Pancreas (tissue), 10 donors: ENCODE data around the gene ATP8B3. TPM values are rescaled to one million over a fixed set of nuclear protein-coding genes. Genes with fewer than 3 reads are reported as not detected.
A peak's percentile ranks its signal among the peaks of the same experiment; 100 is the strongest.

Experiments used
- ATAC-seq, 4 donors: fragments of 200-7000 bp; cut with Tn5 transposase; one replicate each; pipeline versions ENCODE4 v1.8.0 to v1.9.1; 2020; ENCODE audit warnings: mild to moderate bottlenecking in 4 of 4, moderate library complexity in 4 of 4
- DNase-seq, 6 donors: peaks; one replicate each; pipeline ENCODE4 v3.0.0-alpha.2; 2020
- FAIRE-seq: peaks from 2 replicates; lab custom pipeline; 2012; peaks lifted over from hg19 to GRCh38; lab: Jason Lieb, UNC
- H3K27ac ChIP-seq, 4 donors: fragments of 200-600 bp; sonication (generic); 1 replicate in 3 of 4; 2 replicates in 1 of 4; pipeline versions ENCODE4 v1.5.0 to v1.8.0; 2020
- H3K27me3 ChIP-seq, 4 donors: fragments of 200-600 bp; one replicate each; pipeline ENCODE4 v1.8.0; 2021
- H3K36me3 ChIP-seq, 3 donors: fragments of 200-600 bp; sonication (generic) in 1 of 3; one replicate each; pipeline versions ENCODE4 v1.5.0 to v1.8.0; 2020 to 2021
- H3K4me1 ChIP-seq, 3 donors: fragments of 200-600 bp; one replicate each; pipeline ENCODE4 v1.8.0; 2021
- H3K4me3 ChIP-seq, 4 donors: fragments of 200-600 bp; sonication (generic) in 2 of 4; one replicate each; pipeline versions ENCODE4 v1.5.0 to v1.8.0; 2020 to 2021
- H3K9me3 ChIP-seq, 4 donors: fragments of 200-600 bp; one replicate each; pipeline ENCODE4 v1.8.0; 2021
- WGBS, 2 donors: extraction: QIAGEN DNeasy Blood & Tissue Kit; methylation state at CpG; one replicate each; pipeline ENCODE4 v1.1.7; 2013; 5-methylcytosine and 5-hydroxymethylcytosine counted together
- intact Hi-C, 3 donors: fragments of 100-400 bp; cut with DNase I; formaldehyde crosslinking; loops; one replicate each; pipeline versions ENCODE4 v1.11.1 to v1.14.2; 2022
- polyA plus RNA-seq, 2 donors: library from polyadenylated mRNA; stranded (reverse); fragments of 200-250 nt; gene quantifications; one replicate each; pipeline ENCODE4 v1.2.3, GENCODE V29; 2013
- total RNA-seq, 6 donors: library from RNA; stranded (reverse); fragmentation: NEBNext Ultra II Directional in 4 of 6; extraction: Animal tissue kit (Norgen Biotek cat#: 25700) in 4 of 6; gene quantifications; one replicate each; pipeline versions ENCODE4 v1.2.1 to v1.2.4, GENCODE V29; 2021 to 2023
- TF ChIP-seq, protein P1 (sequence below), 4 donors: fragments of 200-600 bp; sonication (generic) in 3 of 4; IDR thresholded peaks; one replicate each; pipeline versions ENCODE4 v1.5.0 to v1.8.0; 2021; ENCODE audit warnings: antibody characterized with exemption in 4 of 4
- donor health status: healthy with polysubstance abuse.
- donor health status: DM: no; HTN: no; CAD: no; lungs with moderate emphysema.
- donor health status: DM: no; HTN: no; CAD: no.
- donor health status: control.
- donor health status: control.
- donor health status: Bipolar disorder and iron deficiency.
- donor health status: DM: yes; HTN: yes; CAD: no.
- donor health status: DM: no; HTN: no; CAD: no.
- donor health status: DM: no; HTN: no; CAD: no.
- donor health status: DM: yes; HTN: yes; CAD: no.

Gene ATP8B3
- total and polyA plus RNA-seq, 8 donors, result 0.32 to 1.1 (median 0.54) TPM

DNA sequence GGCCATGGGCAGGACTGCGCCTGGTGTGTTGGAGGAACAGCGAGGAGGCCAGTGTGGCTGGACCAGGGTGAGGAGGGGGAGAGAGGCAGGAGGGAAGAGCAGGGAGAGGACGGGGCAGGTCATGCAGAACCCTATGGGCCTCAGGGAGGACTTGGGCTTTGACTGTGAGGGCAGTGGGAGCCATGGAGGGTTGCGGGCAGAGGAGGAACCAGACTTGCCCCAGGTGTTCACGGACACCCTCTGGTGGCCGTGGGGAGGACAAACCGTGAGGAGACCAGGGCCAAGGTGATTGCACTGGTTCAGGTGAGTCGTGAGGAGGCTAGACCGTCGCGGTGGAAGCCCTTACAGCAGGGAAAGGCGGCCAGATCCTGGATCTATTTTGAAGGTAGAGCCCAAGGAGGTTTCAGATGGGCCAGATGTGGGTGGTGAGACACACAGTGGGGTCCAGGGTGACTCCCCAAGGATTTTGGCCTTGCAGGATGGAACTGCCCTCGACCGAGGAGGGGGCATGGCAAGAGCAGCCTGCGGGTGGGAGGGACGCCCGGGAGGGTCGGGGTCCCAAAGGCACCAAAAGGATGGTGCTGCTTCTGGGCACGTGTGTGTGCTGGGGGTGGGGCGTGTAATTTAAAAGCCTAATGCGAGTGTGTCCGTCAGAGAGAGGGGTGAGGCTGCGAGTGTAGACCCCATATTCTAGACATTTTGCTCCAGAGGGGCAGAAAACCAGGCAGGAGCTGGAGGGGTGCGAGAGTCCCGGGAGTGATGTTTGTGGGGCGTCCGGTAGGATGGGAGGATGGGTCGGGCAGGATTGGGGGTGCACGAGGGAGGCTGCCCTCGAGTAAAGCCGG is 39.0 kb upstream of the ATP8B3 start:
- FAIRE-seq (no peak), DNase-seq (peak in 2 of 6 donors; percentile 37 to 58), ATAC-seq (no peak)
- H3K27me3 ChIP-seq, result no peaks in the 10 kb centered on the region
- peaks cover 10 to 14% (median 14%) of the 10 kb centered on the region in 3 donors for H3K4me1 ChIP-seq
- H3K9me3 ChIP-seq, result no peaks in the 10 kb centered on the region
- intact Hi-C loops, result no loop called here
- H3K4me3 ChIP-seq, result no peak overlapping the region
- H3K27ac ChIP-seq, result no peak overlapping the region
- WGBS, 2 donors, result 69 to 76% methylated on average over 27 to 31 of the region's 31 CpGs
- TF ChIP-seq, protein P1, sequence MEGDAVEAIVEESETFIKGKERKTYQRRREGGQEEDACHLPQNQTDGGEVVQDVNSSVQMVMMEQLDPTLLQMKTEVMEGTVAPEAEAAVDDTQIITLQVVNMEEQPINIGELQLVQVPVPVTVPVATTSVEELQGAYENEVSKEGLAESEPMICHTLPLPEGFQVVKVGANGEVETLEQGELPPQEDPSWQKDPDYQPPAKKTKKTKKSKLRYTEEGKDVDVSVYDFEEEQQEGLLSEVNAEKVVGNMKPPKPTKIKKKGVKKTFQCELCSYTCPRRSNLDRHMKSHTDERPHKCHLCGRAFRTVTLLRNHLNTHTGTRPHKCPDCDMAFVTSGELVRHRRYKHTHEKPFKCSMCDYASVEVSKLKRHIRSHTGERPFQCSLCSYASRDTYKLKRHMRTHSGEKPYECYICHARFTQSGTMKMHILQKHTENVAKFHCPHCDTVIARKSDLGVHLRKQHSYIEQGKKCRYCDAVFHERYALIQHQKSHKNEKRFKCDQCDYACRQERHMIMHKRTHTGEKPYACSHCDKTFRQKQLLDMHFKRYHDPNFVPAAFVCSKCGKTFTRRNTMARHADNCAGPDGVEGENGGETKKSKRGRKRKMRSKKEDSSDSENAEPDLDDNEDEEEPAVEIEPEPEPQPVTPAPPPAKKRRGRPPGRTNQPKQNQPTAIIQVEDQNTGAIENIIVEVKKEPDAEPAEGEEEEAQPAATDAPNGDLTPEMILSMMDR (IDR thresholded peaks at IDR 0.05), result no peak
- H3K36me3 ChIP-seq, result no peaks in the 10 kb centered on the region

DNA sequence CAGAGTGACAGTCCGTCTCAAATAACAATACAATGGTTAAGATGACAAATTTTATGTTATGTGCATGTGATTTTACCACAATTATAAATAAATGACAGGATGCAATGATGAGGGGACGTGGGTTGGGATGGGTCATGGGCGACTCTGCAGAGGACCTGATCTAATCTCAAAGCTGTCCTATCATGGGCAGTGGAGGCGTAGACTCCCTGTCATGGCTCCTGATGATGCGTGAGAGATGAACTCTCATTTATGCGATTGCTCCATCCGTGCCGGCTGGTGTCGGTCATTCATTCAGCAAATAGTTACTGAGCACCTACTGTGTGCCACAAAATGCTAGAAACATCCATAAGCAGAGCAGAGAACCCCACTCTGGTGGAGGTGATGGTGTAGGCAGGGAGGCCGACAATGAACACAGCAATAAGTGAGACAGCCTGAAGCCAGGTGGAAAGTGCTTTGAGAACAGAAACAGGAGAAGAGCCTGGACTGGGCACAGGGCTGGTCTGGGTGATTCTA is 37.9 kb upstream of the ATP8B3 start:
- 85% methylated on average over 10 of the region's 10 CpGs for WGBS, 2 donors
- Histone ChIP-seq H3K27ac (no peak overlapping the region), H3K4me1 (peaks cover 17 to 21% (median 19%) of the 10 kb centered on the region in 3 donors), H3K27me3 (no peaks in the 10 kb centered on the region), H3K4me3 (no peak overlapping the region), H3K36me3 (no peaks in the 10 kb centered on the region), H3K9me3 (no peaks in the 10 kb centered on the region)
- FAIRE-seq (no peak), ATAC-seq (no peak), DNase-seq (no peak)
- TF ChIP-seq, protein P1 (IDR thresholded peaks at IDR 0.05), result no peak
- intact Hi-C loops, result no loop called here

DNA sequence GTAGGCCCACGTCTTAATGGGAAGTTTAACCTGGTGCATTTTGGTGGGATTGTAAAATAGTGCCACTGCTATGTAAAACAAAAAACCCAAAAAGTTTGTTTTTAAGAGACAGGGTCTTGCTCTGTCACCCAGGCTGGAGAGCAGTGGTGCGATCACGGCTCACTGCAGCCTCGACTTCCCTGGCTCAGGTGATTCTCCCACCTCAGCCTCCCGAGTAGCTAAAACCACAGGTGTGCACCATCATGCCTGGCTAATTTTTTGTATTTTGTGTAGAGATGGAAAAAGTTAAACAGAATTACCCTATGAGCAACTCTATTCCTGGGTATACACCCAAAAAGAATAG is 37.0 kb upstream of the ATP8B3 start:
- Histone ChIP-seq H3K4me1 (peaks cover 17 to 23% (median 19%) of the 10 kb centered on the region in 3 donors), H3K9me3 (no peaks in the 10 kb centered on the region), H3K27me3 (no peaks in the 10 kb centered on the region), H3K4me3 (no peak overlapping the region), H3K36me3 (no peaks in the 10 kb centered on the region), H3K27ac (peak overlapping the region in 2 of 4 donors; percentile 98 to 100)
- 41 to 45% methylated on average over 5 of the region's 5 CpGs for WGBS, 2 donors
- no peak for FAIRE-seq
- DNase-seq, result no peak
- intact Hi-C loops, result no loop called here
- ATAC-seq, result no peak
- TF ChIP-seq, protein P1 (IDR thresholded peaks at IDR 0.05), result no peak

DNA sequence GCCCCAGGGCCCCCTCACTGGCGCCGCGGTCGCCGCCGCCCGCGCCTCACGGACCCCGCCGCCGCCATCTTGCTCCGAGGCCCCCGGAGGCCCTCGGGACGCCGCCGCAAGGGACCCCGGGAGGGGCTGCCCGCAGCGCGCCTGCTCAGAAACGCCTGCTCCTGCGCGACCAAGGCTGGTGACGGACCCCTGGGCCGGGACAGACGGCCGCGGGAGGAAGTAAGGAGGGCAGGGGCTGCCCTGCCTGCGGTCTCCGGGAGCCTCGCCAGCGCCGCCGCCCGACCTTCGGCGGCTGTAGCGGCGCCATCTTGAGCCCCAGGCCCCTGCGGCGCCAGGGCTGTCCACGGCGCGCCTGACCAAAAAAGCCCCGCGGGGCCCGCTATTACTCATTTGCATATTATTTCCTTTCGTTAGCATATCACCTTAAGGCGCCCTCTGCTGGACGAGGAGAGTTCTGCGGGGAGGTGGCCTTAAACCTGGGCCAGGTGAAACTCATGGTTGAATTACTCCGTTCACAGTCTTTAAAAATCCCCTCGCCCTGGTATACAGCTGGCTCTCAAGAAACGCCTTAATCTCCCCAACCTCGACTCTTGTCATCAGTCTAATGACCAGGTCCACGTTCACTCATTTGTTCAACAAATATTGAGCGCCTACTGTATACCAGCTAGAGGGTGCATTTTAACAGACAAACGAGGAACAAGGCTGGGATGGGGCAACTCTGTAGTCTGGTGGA is 36.5 kb upstream of the ATP8B3 start, which contains the start of gene REXO1:
Gene REXO1, minus strand, starts transcription at position 85 of the 733 bp plus-strand sequence. CDS start 125 bp downstream, outside the sequence.
- H3K4me3 ChIP-seq, result peak within 1 kb of the TSS; percentile 93 to 100 (median 99)
- DNase-seq (peak; percentile 93 to 98 (median 97)), FAIRE-seq (no peak), ATAC-seq (peak; percentile 90 to 93 (median 90))
- H3K4me1 ChIP-seq, result peaks cover 17 to 23% (median 19%) of the 10 kb centered on the region in 3 donors
- no peaks in the 10 kb centered on the region for H3K27me3 ChIP-seq
- WGBS, 2 donors, result 2% methylated on average over 59 to 60 of the region's 60 CpGs
- no peaks in the 10 kb centered on the region for H3K9me3 ChIP-seq
- intact Hi-C loops, result no loop called here
- TF ChIP-seq, protein P1 (IDR thresholded peaks at IDR 0.05), result peak; percentile 92 to 97 (median 96)
- no peaks in the 10 kb centered on the region for H3K36me3 ChIP-seq
- peak within 1 kb of the TSS; percentile 98 to 100 (median 100) for H3K27ac ChIP-seq
